Measurements from ENCODE around the gene LRRK2.
"Not testable (repeated sequence)": the region's sequence is repeated elsewhere in the genome, so short reads cannot be mapped to it uniquely, and the experiment has no call there.

The LRRK2 gene

DNA sequence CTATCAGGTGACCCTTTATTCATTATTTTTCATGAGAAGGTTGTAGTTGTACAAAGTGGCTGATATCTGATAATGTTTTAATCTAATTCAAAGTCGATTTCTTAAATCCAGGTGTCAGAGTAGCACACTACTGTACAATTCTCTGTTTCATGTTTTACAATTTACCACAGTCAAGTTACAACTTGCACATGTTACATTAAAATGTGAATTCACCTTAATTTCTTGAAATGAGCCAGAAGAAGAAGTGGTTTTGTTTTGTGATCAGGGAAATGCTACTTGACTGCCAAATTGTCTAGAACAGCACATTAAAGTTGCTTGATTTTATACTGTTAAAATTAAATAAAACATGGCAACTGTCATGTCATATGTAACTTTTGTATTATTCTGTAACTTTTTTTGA, 23.2 kb downstream of the LRRK2 start:
- DNase-seq (ENCODE audit: low read depth in 2 of 2) = no peak

- DNase-seq (ENCODE audit: low read depth in 2 of 2) = no peak
Observed at GRCh38 chr12:40248585-40249297, 23.9 kb downstream of the LRRK2 start.

GRCh38 chr12:40250652-40251051, 25.9 kb downstream of the LRRK2 start:
- DNase-seq (ENCODE audit: low read depth in 2 of 2) = not testable (repeated sequence)

DNA sequence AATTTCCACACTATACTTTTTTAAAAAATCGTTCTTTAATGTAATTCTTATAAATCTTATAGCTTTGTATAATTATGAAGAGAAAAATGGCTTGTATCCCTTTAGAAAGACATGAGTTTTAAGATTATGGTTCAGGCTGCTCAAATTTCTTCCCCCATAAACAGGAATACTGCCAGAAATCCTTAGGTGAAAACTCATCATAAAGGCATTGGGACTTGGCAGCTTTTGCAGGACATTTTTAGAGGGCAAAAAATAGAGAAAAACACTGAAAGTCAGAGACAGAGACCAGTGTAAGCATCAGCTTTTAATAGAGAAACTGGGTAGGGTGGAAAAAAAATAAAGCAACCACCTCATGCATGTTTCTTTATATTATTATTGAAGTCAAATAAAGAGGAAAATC, 29.1 kb downstream of the LRRK2 start:
- no peak for DNase-seq (ENCODE audit: low read depth in 2 of 2)

DNA sequence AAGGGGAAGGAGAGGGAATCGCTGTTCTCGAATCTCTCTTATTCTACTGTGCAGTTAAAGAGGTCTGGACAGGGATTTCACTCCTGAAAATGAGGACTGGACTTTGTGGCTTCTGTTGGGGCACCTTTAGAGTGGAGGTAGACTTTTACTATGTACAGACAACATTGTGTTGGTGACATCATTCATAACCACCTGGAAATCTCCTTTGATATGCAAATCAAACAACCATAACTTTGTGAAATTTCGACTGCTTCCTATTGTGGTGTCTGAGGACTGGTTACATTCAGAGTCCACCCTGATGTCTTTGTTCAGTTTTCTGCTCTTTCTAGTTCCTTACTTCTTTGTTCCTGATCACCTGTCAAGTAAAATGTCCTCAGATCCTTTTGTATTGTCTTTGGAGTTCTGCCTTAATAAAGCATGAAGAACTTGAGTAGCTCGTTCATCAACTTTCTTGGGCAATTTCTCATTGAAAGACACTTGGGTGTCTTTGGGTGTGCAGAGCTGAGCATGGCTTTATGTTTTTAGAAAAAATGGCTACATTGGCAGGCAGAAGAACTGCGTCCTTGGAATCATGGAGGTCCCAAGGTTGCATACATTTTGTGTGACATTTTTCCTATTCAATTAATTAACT, 29.8 kb downstream of the LRRK2 start:
- DNase-seq (ENCODE audit: low read depth in 2 of 2) = no peak

GRCh38 chr12:40258371-40258770, 33.6 kb downstream of the LRRK2 start:
- no peak for DNase-seq (ENCODE audit: low read depth in 2 of 2)

GRCh38 chr12:40261937-40262336, 37.1 kb downstream of the LRRK2 start:
- no peak for DNase-seq (ENCODE audit: low read depth in 2 of 2)

- no peak for DNase-seq (ENCODE audit: low read depth in 2 of 2)
Observed at GRCh38 chr12:40262657-40263056, 37.9 kb downstream of the LRRK2 start.

DNA sequence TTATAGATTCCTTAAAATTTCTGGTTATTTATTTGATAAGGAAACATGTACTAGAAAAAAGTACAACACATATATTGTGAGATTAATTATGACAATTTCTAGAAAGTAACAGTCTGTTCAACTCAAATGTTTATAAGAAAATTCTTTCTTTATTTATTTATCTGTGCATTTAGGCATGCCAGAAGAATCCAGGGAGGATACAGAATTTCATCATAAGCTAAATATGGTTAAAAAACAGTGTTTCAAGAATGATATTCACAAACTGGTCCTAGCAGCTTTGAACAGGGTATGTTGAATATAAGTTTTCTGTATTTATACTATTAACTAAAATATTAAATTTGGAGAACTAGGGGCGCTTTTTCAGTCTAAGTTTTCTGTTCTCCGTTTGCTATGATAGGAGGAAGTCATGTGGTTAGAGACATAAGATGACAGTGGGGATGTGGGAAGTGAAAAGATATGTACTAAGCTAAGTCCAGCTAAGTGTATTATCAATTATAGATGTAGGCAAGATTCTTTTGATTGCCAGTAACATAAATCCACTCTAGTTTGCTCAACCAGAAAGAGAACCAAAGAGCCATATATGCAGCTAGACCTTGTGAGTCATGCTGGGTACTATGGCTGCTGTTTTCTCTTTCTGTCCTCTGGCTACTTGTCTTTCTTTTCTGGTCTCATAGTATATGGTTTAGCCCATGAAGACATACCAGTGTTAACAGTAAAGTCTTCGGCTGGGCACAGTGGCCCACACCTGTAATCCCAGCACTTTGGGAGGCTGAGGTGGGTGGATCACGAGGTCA, 39.0 kb downstream of the LRRK2 start:
- no peak for DNase-seq (ENCODE audit: low read depth in 2 of 2)

DNA sequence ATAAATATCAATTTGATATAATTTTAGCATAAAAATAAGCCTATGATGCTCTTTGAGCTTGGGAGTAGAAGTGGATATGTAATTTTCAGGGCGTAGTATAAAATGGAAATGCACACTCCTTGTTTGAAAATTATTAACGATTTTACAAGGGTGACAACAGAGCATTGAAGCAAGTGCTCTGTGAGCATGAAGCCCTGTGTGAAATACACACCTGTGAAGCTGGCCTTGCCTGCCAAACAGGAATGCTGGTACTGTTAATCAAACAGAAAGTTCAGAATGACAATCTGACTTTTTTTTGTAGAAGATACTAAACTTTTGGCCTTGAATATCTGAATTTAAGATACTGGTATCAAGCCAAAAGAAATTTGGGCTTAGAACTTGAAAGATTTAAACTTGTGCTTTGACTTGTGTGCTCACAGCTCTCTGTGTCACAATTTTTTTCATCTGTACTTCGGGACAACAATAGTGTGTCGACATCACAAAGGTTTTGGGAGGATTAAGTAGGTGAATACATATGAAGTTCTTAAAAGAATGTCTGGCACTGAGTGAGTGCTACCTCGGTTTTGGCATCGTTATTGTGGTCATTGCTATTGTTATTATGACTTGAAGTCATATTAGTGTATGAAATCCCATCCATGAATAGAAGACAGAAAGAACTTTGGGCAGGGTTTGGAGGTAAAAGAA, 47.3 kb downstream of the LRRK2 start:
- DNase-seq (ENCODE audit: low read depth in 2 of 2) = no peak

DNA sequence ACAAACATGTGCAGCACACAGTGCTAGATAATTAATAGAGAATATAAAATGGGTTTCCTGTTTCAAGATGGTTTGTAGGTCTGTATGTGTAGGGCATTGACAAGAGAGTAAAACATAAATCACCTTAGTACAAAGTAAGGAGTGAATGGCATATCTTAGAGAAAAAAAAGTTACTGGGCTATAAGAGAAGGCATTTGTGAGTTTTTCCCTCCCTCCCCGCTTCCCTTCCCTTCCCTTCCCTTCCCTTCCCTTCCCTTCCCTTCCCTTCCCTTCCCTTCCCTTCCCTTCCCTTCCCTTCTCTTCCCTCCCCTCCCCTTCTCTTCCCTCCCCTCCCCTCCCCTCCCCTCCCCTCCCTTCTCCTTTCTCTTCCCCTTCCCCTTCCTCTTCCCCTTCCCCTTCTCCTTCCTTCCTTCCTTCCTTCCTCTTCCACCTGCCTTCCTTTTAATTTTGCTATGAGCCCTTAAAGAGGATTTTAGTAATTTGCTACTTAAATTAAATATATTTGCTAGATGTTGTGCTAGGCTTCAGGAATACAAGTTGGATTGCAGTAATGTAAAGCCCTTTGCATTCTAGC, 57.1 kb downstream of the LRRK2 start:
- no peak for DNase-seq (ENCODE audit: low read depth in 2 of 2)

GRCh38 chr12:40286583-40286982, 61.8 kb downstream of the LRRK2 start:
- DNase-seq (ENCODE audit: low read depth in 2 of 2) = no peak

DNA sequence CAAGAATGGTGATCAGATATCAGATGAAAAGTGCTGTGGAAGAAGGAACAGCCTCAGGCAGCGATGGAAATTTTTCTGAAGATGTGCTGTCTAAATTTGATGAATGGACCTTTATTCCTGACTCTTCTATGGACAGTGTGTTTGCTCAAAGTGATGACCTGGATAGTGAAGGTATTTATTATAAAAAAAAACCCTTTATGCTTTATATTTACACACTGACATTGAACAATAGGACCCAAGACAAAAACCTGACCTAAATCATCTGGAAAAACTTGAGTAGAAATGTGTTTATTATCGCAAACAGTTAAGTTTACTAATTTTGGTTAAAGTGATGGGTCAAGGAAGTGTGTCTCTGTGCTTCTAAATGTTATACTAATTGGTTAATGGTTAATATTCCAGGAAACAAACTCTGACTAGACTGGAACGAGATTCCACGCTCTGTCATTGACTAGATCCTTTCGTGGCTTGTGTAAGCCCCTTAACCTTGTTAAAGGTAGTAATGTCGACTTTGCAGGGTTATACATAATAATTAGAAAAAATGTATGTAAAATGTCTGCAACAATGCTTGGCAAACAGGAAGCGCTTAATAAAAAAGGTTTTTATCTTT, 62.7 kb downstream of the LRRK2 start:
- no peak for DNase-seq (ENCODE audit: low read depth in 2 of 2)

GRCh38 chr12:40292788-40293429, 68.1 kb downstream of the LRRK2 start:
- no peak for DNase-seq (ENCODE audit: low read depth in 2 of 2)

GRCh38 chr12:40298341-40298740, 73.5 kb downstream of the LRRK2 start:
- DNase-seq (ENCODE audit: low read depth in 2 of 2) = no peak

DNA sequence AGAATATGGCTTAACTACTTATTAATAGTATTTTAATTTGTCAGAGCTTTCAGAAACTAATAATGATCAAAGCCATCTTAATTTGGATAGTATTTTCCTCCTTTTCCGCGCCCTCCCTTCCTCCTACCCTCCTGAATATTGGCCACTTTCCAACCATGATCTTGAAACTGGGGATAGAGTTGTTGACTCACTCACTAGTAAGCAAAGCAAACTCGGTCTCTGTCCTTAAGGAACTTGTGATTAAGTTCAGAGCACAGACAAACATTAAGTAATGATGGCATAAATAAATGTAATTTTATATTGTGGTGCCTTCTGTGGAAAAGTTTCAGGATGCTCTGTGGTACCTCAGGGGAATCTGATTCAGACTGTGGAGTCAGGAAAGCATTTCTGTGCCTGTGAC, 75.7 kb downstream of the LRRK2 start:
- no peak for DNase-seq (ENCODE audit: low read depth in 2 of 2)

- DNase-seq (ENCODE audit: low read depth in 2 of 2) = no peak
Observed at GRCh38 chr12:40309001-40309400, 84.2 kb downstream of the LRRK2 start.

DNA sequence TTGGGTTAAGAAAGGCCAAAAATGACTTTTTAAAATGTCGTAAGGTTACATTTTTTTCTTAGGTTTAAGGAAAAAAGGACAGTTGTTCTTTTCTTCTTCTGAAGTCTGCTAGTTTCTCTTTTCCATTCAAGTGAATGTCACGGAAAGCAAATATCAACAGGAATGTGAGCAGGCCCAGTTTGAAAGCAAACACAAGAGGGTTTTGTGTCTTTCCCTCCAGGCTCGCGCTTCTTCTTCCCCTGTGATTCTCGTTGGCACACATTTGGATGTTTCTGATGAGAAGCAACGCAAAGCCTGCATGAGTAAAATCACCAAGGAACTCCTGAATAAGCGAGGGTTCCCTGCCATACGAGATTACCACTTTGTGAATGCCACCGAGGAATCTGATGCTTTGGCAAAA, 85.4 kb downstream of the LRRK2 start:
- DNase-seq (ENCODE audit: low read depth in 2 of 2) = no peak

DNA sequence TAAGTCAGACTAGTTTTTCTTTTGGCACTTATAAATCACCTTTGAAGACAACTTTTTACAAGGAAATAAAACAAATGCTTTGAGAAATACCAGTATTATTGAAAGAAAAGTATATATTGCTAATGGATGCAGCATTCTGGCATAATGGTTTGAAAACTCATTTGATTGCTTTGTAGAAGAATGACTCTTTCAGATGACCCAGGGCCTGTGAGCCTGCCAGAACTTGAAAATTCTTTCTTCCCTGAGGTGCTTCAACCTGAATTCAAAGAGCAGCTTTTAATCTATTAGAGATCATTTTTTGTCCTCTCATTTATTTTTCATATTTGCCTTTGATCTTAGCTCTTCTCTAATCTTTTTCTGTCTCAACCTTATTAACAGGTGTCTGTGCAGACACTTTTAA, 87.4 kb downstream of the LRRK2 start:
- no peak for DNase-seq (ENCODE audit: low read depth in 2 of 2)

GRCh38 chr12:40312982-40313576, 88.3 kb downstream of the LRRK2 start:
- no peak for DNase-seq (ENCODE audit: low read depth in 2 of 2)

- no peak for DNase-seq (ENCODE audit: low read depth in 2 of 2)
Observed at GRCh38 chr12:40313928-40314327, 89.1 kb downstream of the LRRK2 start.
